Measurements from ENCODE around the gene CHD2.

The CHD2 gene

GRCh38 chr15:92885224-92886041, 14.7 kb upstream of the CHD2 start:
- peak overlapping the region; percentile 84 for H3K4me3 ChIP-seq (ENCODE audit: low read depth, low read length)
- peak; percentile 37 for DNase-seq (ENCODE audit: low read depth, low spot score)
- TF ChIP-seq CTCF (IDR thresholded peaks at IDR 0.05; ENCODE audit: low read depth, low read length), result no peak
- in situ Hi-C loops (cut with HindIII; ENCODE audit: low sequenced_read_pairs), result no loop called here

DNA sequence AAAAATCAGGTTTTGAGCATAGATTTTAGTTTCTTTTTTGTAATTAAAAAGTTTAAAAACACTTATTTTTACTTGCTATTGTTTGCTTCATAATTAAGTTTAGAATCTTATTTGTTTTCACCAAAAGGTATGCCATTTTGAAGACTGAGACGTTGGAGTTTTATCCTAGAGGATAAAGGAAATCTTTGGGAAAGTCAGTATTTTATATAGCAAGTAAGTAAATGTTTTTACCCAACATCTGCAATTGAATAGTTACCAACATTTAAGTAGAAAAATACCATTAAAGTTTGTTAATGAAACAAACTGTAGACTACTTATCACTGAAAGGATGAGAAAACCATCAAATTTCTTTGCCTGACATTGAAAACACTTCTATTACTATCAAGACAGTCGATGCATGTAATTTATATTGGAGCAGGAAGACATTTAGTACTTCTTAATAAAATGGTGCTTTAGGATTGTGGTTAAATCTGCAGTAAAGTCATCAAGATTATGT, 14.0 kb upstream of the CHD2 start:
- in situ Hi-C loops (cut with HindIII; ENCODE audit: low sequenced_read_pairs), result no loop called here
- DNase-seq (ENCODE audit: low read depth, low spot score), result peak; percentile 32
- peak overlapping the region; percentile 84 for H3K4me3 ChIP-seq (ENCODE audit: low read depth, low read length)
- TF ChIP-seq CTCF (IDR thresholded peaks at IDR 0.05; ENCODE audit: low read depth, low read length), result no peak

DNA sequence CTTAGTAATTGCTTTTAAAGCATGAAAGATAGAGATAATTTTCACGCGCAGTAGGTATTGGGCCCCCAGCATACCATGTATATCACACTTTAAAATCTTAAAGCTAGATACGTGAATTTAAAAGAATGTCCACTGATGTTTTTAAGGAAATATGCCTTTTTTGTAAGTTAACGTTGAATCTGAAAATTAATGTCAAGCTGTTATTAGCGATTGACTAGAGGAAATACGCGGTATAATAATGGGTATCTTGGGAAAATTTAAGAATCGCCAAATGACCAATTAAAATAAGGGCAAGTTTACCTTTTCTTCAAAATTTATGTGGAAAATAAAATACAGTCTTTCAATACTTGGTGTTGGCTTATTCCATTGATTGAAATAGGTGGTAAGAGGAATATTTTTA, 13.3 kb upstream of the CHD2 start:
- H3K4me3 ChIP-seq (ENCODE audit: low read depth, low read length), result peak overlapping the region; percentile 15
- in situ Hi-C loops (cut with HindIII; ENCODE audit: low sequenced_read_pairs), result no loop called here
- no peak for DNase-seq (ENCODE audit: low read depth, low spot score)
- no peak for TF ChIP-seq CTCF (IDR thresholded peaks at IDR 0.05; ENCODE audit: low read depth, low read length)

DNA sequence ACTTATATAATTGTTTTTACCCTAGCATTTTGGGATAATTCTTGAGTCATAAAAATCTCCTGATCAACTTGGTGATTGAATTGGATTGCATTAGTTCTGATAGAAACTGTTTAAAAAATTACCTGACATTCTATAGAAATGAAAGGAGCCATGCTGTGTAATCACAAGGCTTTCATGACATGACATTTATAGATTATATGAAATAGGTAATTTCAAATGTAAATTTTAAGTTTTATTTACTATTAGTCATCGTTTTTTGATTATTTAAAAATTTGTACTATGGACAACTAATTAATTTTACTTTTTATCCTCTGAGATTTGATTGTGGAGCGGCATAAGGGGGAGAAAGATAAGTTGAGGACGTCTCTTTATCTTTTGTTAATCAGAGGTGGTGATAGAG, 12.3 kb upstream of the CHD2 start:
- in situ Hi-C loops (cut with HindIII; ENCODE audit: low sequenced_read_pairs), result no loop called here

GRCh38 chr15:92889390-92890107, 10.6 kb upstream of the CHD2 start:
- no peak for TF ChIP-seq CTCF (IDR thresholded peaks at IDR 0.05; ENCODE audit: low read depth, low read length)
- peak; percentile 5 for DNase-seq (ENCODE audit: low read depth, low spot score)
- H3K4me3 ChIP-seq (ENCODE audit: low read depth, low read length), result no peak overlapping the region
- in situ Hi-C loops (cut with HindIII; ENCODE audit: low sequenced_read_pairs), result no loop called here

More for the DNA sequence above, 12.3 kb upstream of the CHD2 start:
- no peak overlapping the region for H3K4me3 ChIP-seq (ENCODE audit: low read depth, low read length)
- no peak for DNase-seq (ENCODE audit: low read depth, low spot score)
- TF ChIP-seq CTCF (IDR thresholded peaks at IDR 0.05; ENCODE audit: low read depth, low read length), result no peak

DNA sequence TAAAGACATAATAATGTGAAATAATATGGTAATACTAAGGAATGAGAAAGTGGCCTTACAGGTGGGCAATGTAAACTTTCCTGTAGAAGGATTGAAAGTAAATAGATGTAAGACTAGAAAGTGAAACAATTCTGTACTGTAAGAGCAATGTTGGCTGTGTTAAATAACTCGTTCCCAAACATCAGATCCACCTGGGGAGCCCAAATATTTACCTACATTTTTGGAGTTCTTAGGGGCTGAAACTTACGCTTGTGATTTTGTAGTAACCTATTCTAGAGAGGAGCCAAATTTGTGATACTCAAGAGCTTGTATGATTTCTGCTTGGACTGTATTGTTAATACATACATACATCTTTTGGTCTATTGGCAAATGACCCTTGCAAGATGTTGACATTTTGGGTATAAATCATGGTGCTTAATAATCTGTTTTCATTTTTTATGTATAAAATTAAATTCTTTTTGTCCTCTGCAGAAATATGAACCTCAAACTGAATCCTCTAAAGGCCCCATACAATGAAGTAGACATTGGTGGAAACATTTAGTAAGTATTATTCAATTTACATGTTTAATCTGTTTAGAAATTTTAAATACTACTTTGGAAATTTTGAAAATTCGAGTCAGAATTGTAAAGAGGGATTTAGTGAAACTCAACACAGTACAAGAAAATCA, 8.5 kb upstream of the CHD2 start:
- DNase-seq (ENCODE audit: low read depth, low spot score), result no peak
- TF ChIP-seq CTCF (IDR thresholded peaks at IDR 0.05; ENCODE audit: low read depth, low read length), result no peak
- no peak overlapping the region for H3K4me3 ChIP-seq (ENCODE audit: low read depth, low read length)
- in situ Hi-C loops (cut with HindIII; ENCODE audit: low sequenced_read_pairs), result no loop called here
